GM19193 (cell line): ENCODE measurements around the gene NOTUM.

Experiments
- POLR2A ChIP-seq: IDR thresholded peaks from 4 replicates; pipeline ENCODE4 v1.6.1; 2011; ENCODE audit not compliant: insufficient read depth, insufficient read length; ENCODE audit errors: extremely low read depth

NOTUM gene

GRCh38 chr17:81967533-81968395 lies 6.8 kb upstream of the NOTUM start:
- TF ChIP-seq POLR2A = no peak

GRCh38 chr17:81967244-81967532 lies 6.2 kb upstream of the NOTUM start:
- TF ChIP-seq POLR2A = no peak

GRCh38 chr17:81966343-81967243 lies 5.6 kb upstream of the NOTUM start:
- no peak for TF ChIP-seq POLR2A

- no peak for TF ChIP-seq POLR2A
Measured at GRCh38 chr17:81964081-81964849, 3.3 kb upstream of the NOTUM start.

- no peak for TF ChIP-seq POLR2A
Measured at GRCh38 chr17:81962499-81963441, 1.8 kb upstream of the NOTUM start.

GRCh38 chr17:81961521-81962498 lies 823 bp upstream of the NOTUM start:
- no peak for TF ChIP-seq POLR2A

GRCh38 chr17:81960130-81960958 lies 643 bp downstream of the NOTUM start:
- no peak for TF ChIP-seq POLR2A

- TF ChIP-seq POLR2A = no peak
Measured at GRCh38 chr17:81959362-81960129, 1.4 kb downstream of the NOTUM start.

- no peak for TF ChIP-seq POLR2A
Measured at GRCh38 chr17:81958633-81959342, 2.2 kb downstream of the NOTUM start.

GRCh38 chr17:81957691-81958432 lies 3.1 kb downstream of the NOTUM start:
- TF ChIP-seq POLR2A = no peak
